ENCODE results near the gene PMF1.
A peak's percentile ranks its signal among the peaks of the same experiment; 100 is the strongest.

Gene PMF1

GRCh38 chr1:156217871-156218270 lies 5.1 kb downstream of the PMF1 start:
- Mint-ChIP-seq H3K9me3 (no peaks in the 10 kb centered on the region), H3K27ac (peak overlapping the region; percentile 41), H3K4me3 (no peak overlapping the region), H3K36me3 (peaks cover 46% of the 10 kb centered on the region), H3K27me3 (no peaks in the 10 kb centered on the region), H3K4me1 (peaks cover 47% of the 10 kb centered on the region)
- no peak for ATAC-seq

- Mint-ChIP-seq H3K27ac (no peak overlapping the region), H3K9me3 (no peaks in the 10 kb centered on the region), H3K36me3 (peaks cover 56% of the 10 kb centered on the region), H3K4me3 (no peak overlapping the region), H3K4me1 (peaks cover 37% of the 10 kb centered on the region), H3K27me3 (no peaks in the 10 kb centered on the region)
- ATAC-seq: no peak
These were observed 7.4 kb downstream of the PMF1 start for GRCh38 chr1:156220226-156220625.

- Mint-ChIP-seq H3K4me3 (no peak overlapping the region), H3K27ac (no peak overlapping the region), H3K4me1 (peaks cover 44% of the 10 kb centered on the region), H3K36me3 (peaks cover 62% of the 10 kb centered on the region), H3K27me3 (no peaks in the 10 kb centered on the region), H3K9me3 (no peaks in the 10 kb centered on the region)
- ATAC-seq: no peak
These were observed 9.3 kb downstream of the PMF1 start for GRCh38 chr1:156221986-156222692.

- Mint-ChIP-seq H3K4me1 (peaks cover 27% of the 10 kb centered on the region), H3K27ac (no peak overlapping the region), H3K27me3 (no peaks in the 10 kb centered on the region), H3K9me3 (no peaks in the 10 kb centered on the region), H3K4me3 (no peak overlapping the region), H3K36me3 (peaks cover 64% of the 10 kb centered on the region)
- ATAC-seq: no peak
These were observed 12.8 kb downstream of the PMF1 start for GRCh38 chr1:156225677-156226014.

GRCh38 chr1:156226116-156226538 lies 13.3 kb downstream of the PMF1 start:
- Mint-ChIP-seq H3K27ac (peak overlapping the region; percentile 60), H3K4me3 (no peak overlapping the region)

GRCh38 chr1:156226782-156227181 lies 14.0 kb downstream of the PMF1 start:
- no peaks in the 10 kb centered on the region for H3K9me3 Mint-ChIP-seq
- peak overlapping the region; percentile 60 for H3K27ac Mint-ChIP-seq
- ATAC-seq: no peak
- H3K4me3 Mint-ChIP-seq: no peak overlapping the region
- H3K27me3 Mint-ChIP-seq: no peaks in the 10 kb centered on the region
- H3K36me3 Mint-ChIP-seq: peaks cover 53% of the 10 kb centered on the region
- peaks cover 16% of the 10 kb centered on the region for H3K4me1 Mint-ChIP-seq

More at GRCh38 chr1:156226116-156226538, 13.3 kb downstream of the PMF1 start:
- H3K27me3 Mint-ChIP-seq: no peaks in the 10 kb centered on the region
- no peaks in the 10 kb centered on the region for H3K9me3 Mint-ChIP-seq
- ATAC-seq: peak; percentile 81
- H3K4me1 Mint-ChIP-seq: peaks cover 22% of the 10 kb centered on the region
- peaks cover 59% of the 10 kb centered on the region for H3K36me3 Mint-ChIP-seq

GRCh38 chr1:156228501-156228900 lies 15.7 kb downstream of the PMF1 start:
- H3K27me3 Mint-ChIP-seq: no peaks in the 10 kb centered on the region
- ATAC-seq: no peak
- H3K4me1 Mint-ChIP-seq: peaks cover 7% of the 10 kb centered on the region
- H3K4me3 Mint-ChIP-seq: no peak overlapping the region
- H3K9me3 Mint-ChIP-seq: no peaks in the 10 kb centered on the region
- peaks cover 39% of the 10 kb centered on the region for H3K36me3 Mint-ChIP-seq
- H3K27ac Mint-ChIP-seq: no peak overlapping the region

GRCh38 chr1:156229809-156230472 lies 17.1 kb downstream of the PMF1 start:
- no peaks in the 10 kb centered on the region for H3K9me3 Mint-ChIP-seq
- H3K36me3 Mint-ChIP-seq: peaks cover 45% of the 10 kb centered on the region
- H3K4me3 Mint-ChIP-seq: no peak overlapping the region
- H3K4me1 Mint-ChIP-seq: peaks cover 7% of the 10 kb centered on the region
- no peak overlapping the region for H3K27ac Mint-ChIP-seq
- ATAC-seq: no peak
- no peaks in the 10 kb centered on the region for H3K27me3 Mint-ChIP-seq

GRCh38 chr1:156230473-156230837 lies 17.6 kb downstream of the PMF1 start:
- no peaks in the 10 kb centered on the region for H3K9me3 Mint-ChIP-seq

GRCh38 chr1:156232201-156232894 lies 19.5 kb downstream of the PMF1 start:
- Mint-ChIP-seq H3K9me3 (no peaks in the 10 kb centered on the region), H3K36me3 (peaks cover 60% of the 10 kb centered on the region), H3K4me1 (no peaks in the 10 kb centered on the region), H3K27me3 (no peaks in the 10 kb centered on the region), H3K4me3 (no peak overlapping the region), H3K27ac (no peak overlapping the region)
- ATAC-seq: no peak

More at GRCh38 chr1:156230473-156230837, 17.6 kb downstream of the PMF1 start:
- H3K27ac Mint-ChIP-seq: no peak overlapping the region
- H3K4me1 Mint-ChIP-seq: peaks cover 7% of the 10 kb centered on the region
- no peak overlapping the region for H3K4me3 Mint-ChIP-seq
- ATAC-seq: no peak
- H3K27me3 Mint-ChIP-seq: no peaks in the 10 kb centered on the region
- peaks cover 47% of the 10 kb centered on the region for H3K36me3 Mint-ChIP-seq

GRCh38 chr1:156233426-156234127 lies 20.8 kb downstream of the PMF1 start:
- H3K27me3 Mint-ChIP-seq: no peaks in the 10 kb centered on the region

GRCh38 chr1:156236164-156236563 lies 23.4 kb downstream of the PMF1 start:
- ATAC-seq: no peak
- peaks cover 71% of the 10 kb centered on the region for H3K36me3 Mint-ChIP-seq
- H3K9me3 Mint-ChIP-seq: no peaks in the 10 kb centered on the region
- no peak overlapping the region for H3K4me3 Mint-ChIP-seq
- H3K27me3 Mint-ChIP-seq: no peaks in the 10 kb centered on the region
- H3K27ac Mint-ChIP-seq: no peak overlapping the region
- H3K4me1 Mint-ChIP-seq: no peaks in the 10 kb centered on the region

More at GRCh38 chr1:156233426-156234127, 20.8 kb downstream of the PMF1 start:
- no peaks in the 10 kb centered on the region for H3K9me3 Mint-ChIP-seq
- no peaks in the 10 kb centered on the region for H3K4me1 Mint-ChIP-seq
- H3K4me3 Mint-ChIP-seq: no peak overlapping the region
- ATAC-seq: no peak
- peaks cover 66% of the 10 kb centered on the region for H3K36me3 Mint-ChIP-seq
- no peak overlapping the region for H3K27ac Mint-ChIP-seq

GRCh38 chr1:156238248-156238647 lies 25.4 kb downstream of the PMF1 start:
- H3K9me3 Mint-ChIP-seq: no peaks in the 10 kb centered on the region
- no peaks in the 10 kb centered on the region for H3K4me1 Mint-ChIP-seq
- no peak overlapping the region for H3K4me3 Mint-ChIP-seq
- H3K27me3 Mint-ChIP-seq: no peaks in the 10 kb centered on the region
- peaks cover 86% of the 10 kb centered on the region for H3K36me3 Mint-ChIP-seq
- no peak overlapping the region for H3K27ac Mint-ChIP-seq
- ATAC-seq: no peak

- peaks cover 17% of the 10 kb centered on the region for H3K4me1 Mint-ChIP-seq
- no peaks in the 10 kb centered on the region for H3K9me3 Mint-ChIP-seq
These were observed 28.6 kb downstream of the PMF1 start for GRCh38 chr1:156241311-156241811.

GRCh38 chr1:156241926-156242325 lies 29.1 kb downstream of the PMF1 start, which contains the start of gene BGLAP:
Gene BGLAP, plus strand, starts transcription at chr1:156242184. Its CDS starts 48 bp downstream, at chr1:156242232.
- Mint-ChIP-seq H3K4me1 (peaks cover 20% of the 10 kb centered on the region), H3K27ac (no peak within 1 kb of the TSS), H3K9me3 (no peaks in the 10 kb centered on the region), H3K27me3 (peaks cover 17% of the 10 kb centered on the region), H3K36me3 (peaks cover 57% of the 10 kb centered on the region), H3K4me3 (no peak within 1 kb of the TSS)
- ATAC-seq: no peak

More at GRCh38 chr1:156241311-156241811, 28.6 kb downstream of the PMF1 start:
- no peak overlapping the region for H3K4me3 Mint-ChIP-seq
- H3K27ac Mint-ChIP-seq: no peak overlapping the region
- H3K36me3 Mint-ChIP-seq: peaks cover 63% of the 10 kb centered on the region
- ATAC-seq: no peak
- H3K27me3 Mint-ChIP-seq: peaks cover 17% of the 10 kb centered on the region

Data from stimulated activated memory B cell treated with anti-CD40 and anti-IgM and Interleukin-4, amounts not matched to agents 10 μg/mL and 1 μg/mL and 100 μg/mL, for 72 hours (primary cell).